Tibial nerve (tissue), 4 donors: ENCODE data around the gene BAHCC1. TPM values are rescaled to one million over a fixed set of nuclear protein-coding genes. Genes with fewer than 3 reads are reported as not detected.

Experiments used
- DNase-seq, 2 donors: peaks; one replicate each; pipeline ENCODE4 v3.0.0-alpha.2; 2019; ENCODE audit warnings: low spot score in 2 of 2
- H3K27ac ChIP-seq, 4 donors: fragments of 200-600 bp; sonication (generic) in 3 of 4; one replicate each; pipeline ENCODE4 v1.5.1; 2017 to 2019; ENCODE audit warnings: mild to moderate bottlenecking in 1 of 4
- H3K27me3 ChIP-seq, 2 donors: fragments of 200-600 bp; sonication (generic) in 1 of 2; one replicate each; pipeline versions ENCODE4 v1.5.1 to v1.6.0; 2017 to 2019
- H3K36me3 ChIP-seq, 3 donors: fragments of 200-600 bp; sonication (generic); one replicate each; pipeline ENCODE4 v1.5.1; 2018 to 2019
- H3K4me1 ChIP-seq, 4 donors: fragments of 200-600 bp; sonication (generic) in 3 of 4; one replicate each; pipeline ENCODE4 v1.5.1; 2017 to 2019
- H3K4me3 ChIP-seq, 4 donors: fragments of 200-600 bp; sonication (generic) in 3 of 4; one replicate each; pipeline ENCODE4 v1.5.1; 2017 to 2019; ENCODE audit warnings: mild to moderate bottlenecking in 1 of 4, moderate library complexity in 1 of 4
- H3K9me3 ChIP-seq, 4 donors: fragments of 200-600 bp; sonication (generic) in 3 of 4; one replicate each; pipeline ENCODE4 v1.5.1; 2017 to 2019
- EP300 ChIP-seq, 2 donors: sonication (generic); formaldehyde crosslinking; IDR thresholded peaks; one replicate each; pipeline ENCODE4 v1.6.1; 2017; ENCODE audit warnings: antibody characterized with exemption in 2 of 2, mild to moderate bottlenecking in 1 of 2
- POLR2A ChIP-seq, 2 donors: fragments of 450-650 bp; IDR thresholded peaks; one replicate each; pipeline ENCODE4 v1.6.1; 2017; ENCODE audit warnings: antibody characterized with exemption in 2 of 2, mild to moderate bottlenecking in 2 of 2, moderate library complexity in 2 of 2
- WGBS, 2 donors: methylation state at CpG; one replicate each; pipeline ENCODE4 v1.1.5; 2018; 5-methylcytosine and 5-hydroxymethylcytosine counted together
- total RNA-seq, 4 donors: library from RNA; depleted of rRNA; stranded (reverse); fragments of >200 nt; gene quantifications; one replicate each; pipeline ENCODE4 v1.1.0, GENCODE V29; 2016
- TF ChIP-seq, protein P1 (sequence below), 5 experiments: fragments of 200-600 bp in 3 of 5; fragments of 450-650 bp in 2 of 5; sonication (generic) in 3 of 5; IDR thresholded peaks; one replicate each; pipeline ENCODE4 v1.5.1; 2016 to 2019; ENCODE audit warnings: antibody characterized with exemption in 5 of 5, mild to moderate bottlenecking in 3 of 5, moderate library complexity in 2 of 5

Gene BAHCC1
- total RNA-seq, 4 donors from 2014 or later: 15.1 to 38.7 (median 27.4) TPM

- Histone ChIP-seq H3K36me3 (peaks cover 0 to 48% (median 17%) of the 10 kb centered on the region in 3 donors), H3K4me3 (peak overlapping the region; percentile 90 to 96 (median 95)), H3K27me3 (no peaks in the 10 kb centered on the region), H3K27ac (peak overlapping the region; percentile 19 to 100 (median 95)), H3K9me3 (no peaks in the 10 kb centered on the region), H3K4me1 (peaks cover 0 to 24% (median 16%) of the 10 kb centered on the region in 4 donors)
- TF ChIP-seq POLR2A (IDR thresholded peaks at IDR 0.05) (no peak), EP300 (IDR thresholded peaks at IDR 0.05) (no peak)
- TF ChIP-seq, protein P1, sequence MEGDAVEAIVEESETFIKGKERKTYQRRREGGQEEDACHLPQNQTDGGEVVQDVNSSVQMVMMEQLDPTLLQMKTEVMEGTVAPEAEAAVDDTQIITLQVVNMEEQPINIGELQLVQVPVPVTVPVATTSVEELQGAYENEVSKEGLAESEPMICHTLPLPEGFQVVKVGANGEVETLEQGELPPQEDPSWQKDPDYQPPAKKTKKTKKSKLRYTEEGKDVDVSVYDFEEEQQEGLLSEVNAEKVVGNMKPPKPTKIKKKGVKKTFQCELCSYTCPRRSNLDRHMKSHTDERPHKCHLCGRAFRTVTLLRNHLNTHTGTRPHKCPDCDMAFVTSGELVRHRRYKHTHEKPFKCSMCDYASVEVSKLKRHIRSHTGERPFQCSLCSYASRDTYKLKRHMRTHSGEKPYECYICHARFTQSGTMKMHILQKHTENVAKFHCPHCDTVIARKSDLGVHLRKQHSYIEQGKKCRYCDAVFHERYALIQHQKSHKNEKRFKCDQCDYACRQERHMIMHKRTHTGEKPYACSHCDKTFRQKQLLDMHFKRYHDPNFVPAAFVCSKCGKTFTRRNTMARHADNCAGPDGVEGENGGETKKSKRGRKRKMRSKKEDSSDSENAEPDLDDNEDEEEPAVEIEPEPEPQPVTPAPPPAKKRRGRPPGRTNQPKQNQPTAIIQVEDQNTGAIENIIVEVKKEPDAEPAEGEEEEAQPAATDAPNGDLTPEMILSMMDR (IDR thresholded peaks at IDR 0.05): no peak
- DNase-seq: no peak
- whole genome bisulfite sequencing, 2 donors: 2 to 6% methylated on average over 22 of the region's 22 CpGs
Observed at GRCh38 chr17:81509972-81510784, 114.9 kb downstream of the BAHCC1 start.

- WGBS, 2 donors: 0% methylated on average over 17 to 29 of the region's 48 CpGs
- Histone ChIP-seq H3K4me3 (peak overlapping the region; percentile 90 to 96 (median 95)), H3K36me3 (peaks cover 0 to 48% (median 17%) of the 10 kb centered on the region in 3 donors), H3K9me3 (no peaks in the 10 kb centered on the region), H3K27ac (peak overlapping the region; percentile 91 to 100 (median 95)), H3K27me3 (no peaks in the 10 kb centered on the region), H3K4me1 (peaks cover 0 to 31% (median 22%) of the 10 kb centered on the region in 4 donors)
- TF ChIP-seq POLR2A (IDR thresholded peaks at IDR 0.05) (no peak), EP300 (IDR thresholded peaks at IDR 0.05) (peak in 1 of 2 donors; percentile 13)
- no peak for DNase-seq
Observed at GRCh38 chr17:81510785-81511553, 115.7 kb downstream of the BAHCC1 start.

DNA sequence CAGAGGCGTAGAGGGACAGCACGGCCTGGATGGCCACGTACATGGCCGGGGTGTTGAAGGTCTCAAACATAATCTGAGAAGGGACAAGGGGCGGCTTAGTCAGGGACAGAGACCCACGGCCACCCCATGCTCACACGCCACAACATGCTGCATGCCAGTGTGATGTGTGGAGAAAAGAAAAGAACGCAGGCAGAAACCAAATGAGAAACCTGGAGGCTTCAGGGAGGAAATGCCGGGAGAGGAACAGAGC, 116.2 kb downstream of the BAHCC1 start:
- peaks cover 0 to 37% (median 27%) of the 10 kb centered on the region in 4 donors for H3K4me1 ChIP-seq
- H3K27me3 ChIP-seq: no peaks in the 10 kb centered on the region
- no peak for DNase-seq
- H3K27ac ChIP-seq: peak overlapping the region; percentile 91 to 100 (median 95)
- no peaks in the 10 kb centered on the region for H3K9me3 ChIP-seq
- TF ChIP-seq POLR2A (IDR thresholded peaks at IDR 0.05) (no peak), EP300 (IDR thresholded peaks at IDR 0.05) (no peak)
- TF ChIP-seq, protein P1 (IDR thresholded peaks at IDR 0.05): no peak
- peak overlapping the region; percentile 90 to 96 (median 95) for H3K4me3 ChIP-seq
- WGBS, 2 donors: 1% methylated on average over 9 of the region's 9 CpGs
- peaks cover 0 to 48% (median 17%) of the 10 kb centered on the region in 3 donors for H3K36me3 ChIP-seq

DNA sequence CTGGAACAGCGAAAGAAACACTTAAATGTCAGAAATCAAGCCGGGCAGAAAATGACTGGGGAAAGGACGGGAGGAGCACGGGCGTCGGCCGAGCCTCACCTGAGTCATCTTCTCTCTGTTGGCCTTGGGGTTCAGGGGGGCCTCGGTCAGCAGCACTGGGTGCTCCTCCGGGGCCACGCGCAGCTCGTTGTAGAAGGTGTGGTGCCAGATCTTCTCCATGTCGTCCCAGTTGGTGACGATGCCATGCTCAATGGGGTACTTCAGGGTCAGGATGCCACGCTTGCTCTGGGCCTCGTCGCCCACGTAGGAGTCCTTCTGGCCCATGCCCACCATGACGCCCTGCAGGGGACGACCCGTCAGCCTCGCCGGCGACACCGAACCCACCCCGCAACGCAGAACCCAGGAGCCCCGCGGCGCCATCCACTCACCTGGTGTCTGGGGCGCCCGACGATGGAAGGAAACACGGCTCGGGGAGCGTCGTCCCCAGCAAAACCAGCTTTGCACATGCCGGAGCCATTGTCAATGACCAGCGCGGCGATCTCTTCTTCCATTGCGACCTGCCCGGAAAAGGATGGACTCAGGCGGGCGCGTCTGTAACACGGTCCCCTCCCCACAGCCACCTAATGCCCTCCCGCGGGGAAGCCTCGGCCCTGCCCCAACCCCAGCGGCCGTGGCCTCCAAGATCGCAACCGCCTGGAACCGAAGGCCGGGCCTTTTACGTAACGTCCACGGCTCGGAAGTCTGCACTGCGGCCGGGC, 116.7 kb downstream of the BAHCC1 start:
- H3K4me1 ChIP-seq: peaks cover 0 to 42% (median 31%) of the 10 kb centered on the region in 4 donors
- no peaks in the 10 kb centered on the region for H3K9me3 ChIP-seq
- no peaks in the 10 kb centered on the region for H3K27me3 ChIP-seq
- no peak for DNase-seq
- TF ChIP-seq EP300 (IDR thresholded peaks at IDR 0.05) (no peak), POLR2A (IDR thresholded peaks at IDR 0.05) (no peak)
- TF ChIP-seq, protein P1 (IDR thresholded peaks at IDR 0.05): no peak
- peak overlapping the region; percentile 90 to 96 (median 95) for H3K4me3 ChIP-seq
- WGBS, 2 donors: 0% methylated on average over 31 to 41 of the region's 62 CpGs
- H3K36me3 ChIP-seq: peaks cover 0 to 48% (median 17%) of the 10 kb centered on the region in 3 donors
- H3K27ac ChIP-seq: peak overlapping the region; percentile 91 to 100 (median 95)
